SK-N-MC (cell line): ENCODE measurements around the gene ASB3.
"Not testable (repeated sequence)": the region's sequence is repeated elsewhere in the genome, so short reads cannot be mapped to it uniquely, and the experiment has no call there.

Experiments used
- DNase-seq: peaks from one replicate; pipeline ENCODE4 v3.0.0-alpha.2; 2011; ENCODE audit warnings: low read depth, low spot score
- H3K27ac ChIP-seq: fragments of 200-600 bp; sonication (generic); 2 replicates; pipeline ENCODE4 v1.5.1; 2016; ENCODE audit warnings: mixed run types
- H3K36me3 ChIP-seq: fragments of 200-600 bp; sonication (generic); 2 replicates; pipeline ENCODE4 v1.6.1; 2017; ENCODE audit warnings: antibody characterized with exemption, low read length, mixed read lengths; ENCODE audit not compliant: insufficient read depth
- H3K4me3 ChIP-seq: fragments of 200-600 bp; sonication (generic); 2 replicates; pipeline ENCODE4 v1.5.1; 2016
- H3K9ac ChIP-seq: fragments of 200-600 bp; sonication (generic); 2 replicates; pipeline ENCODE4 v1.8.0; 2017; ENCODE audit warnings: mixed run types, mixed read lengths; ENCODE audit not compliant: insufficient read length
- H3K9me3 ChIP-seq: fragments of 200-600 bp; sonication (generic); 2 replicates; pipeline ENCODE4 v1.6.1; 2017; ENCODE audit warnings: low read depth, mild to moderate bottlenecking, antibody characterized with exemption, low read length, moderate library complexity, mixed read lengths
- EZH2 ChIP-seq: fragments of 200-600 bp; sonication (generic); IDR thresholded peaks from one replicate; pipeline ENCODE4 v1.6.1; 2017; ENCODE audit warnings: antibody characterized with exemption
- FOXP2 ChIP-seq: optimal IDR thresholded peaks from 2 replicates; pipeline ENCODE3; 2011; ENCODE audit warnings: mild to moderate bottlenecking, moderate library complexity; ENCODE audit not compliant: insufficient read depth; ENCODE audit errors: extremely low read length, control extremely low read depth
- POLR2AphosphoS5 ChIP-seq: IDR thresholded peaks from 2 replicates; pipeline ENCODE4 v1.6.1; 2012; ENCODE audit warnings: mild to moderate bottlenecking, low read depth, low read length, borderline replicate concordance

Gene ASB3

GRCh38 chr2:53695575-53695974 lies 91.2 kb downstream of the ASB3 start:
- H3K27ac ChIP-seq = peak overlapping the region; percentile 32; the same call in 1 of the 2 replicates
- no peak overlapping the region for H3K9ac ChIP-seq
- no peak for DNase-seq
- H3K36me3 ChIP-seq = peaks cover 4% of the 10 kb centered on the region; the same call in 1 of the 2 replicates
- TF ChIP-seq FOXP2 = no peak
- no peak for TF ChIP-seq POLR2AphosphoS5
- H3K9me3 ChIP-seq = no peaks in the 10 kb centered on the region
- H3K4me3 ChIP-seq = no peak overlapping the region

GRCh38 chr2:53694096-53694771 lies 92.5 kb downstream of the ASB3 start:
- H3K36me3 ChIP-seq = no peaks in the 10 kb centered on the region; the same call in 1 of the 2 replicates

GRCh38 chr2:53690876-53691275 lies 95.9 kb downstream of the ASB3 start:
- H3K27ac ChIP-seq = no peak overlapping the region
- H3K4me3 ChIP-seq = no peak overlapping the region
- H3K9me3 ChIP-seq = no peaks in the 10 kb centered on the region
- no peak for DNase-seq
- no peaks in the 10 kb centered on the region; the same call in 1 of the 2 replicates for H3K36me3 ChIP-seq
- H3K9ac ChIP-seq = no peak overlapping the region
- TF ChIP-seq EZH2 (no peak), POLR2AphosphoS5 (no peak), FOXP2 (no peak)

More at GRCh38 chr2:53694096-53694771, 92.5 kb downstream of the ASB3 start:
- Histone ChIP-seq H3K27ac (peak overlapping the region; percentile 30; the same call in 1 of the 2 replicates), H3K9me3 (no peaks in the 10 kb centered on the region), H3K9ac (no peak overlapping the region), H3K4me3 (no peak overlapping the region)
- no peak for TF ChIP-seq EZH2
- TF ChIP-seq FOXP2 = no peak
- TF ChIP-seq POLR2AphosphoS5 = no peak
- DNase-seq = no peak

- H3K36me3 ChIP-seq = no peaks in the 10 kb centered on the region
- H3K27ac ChIP-seq = no peak overlapping the region
- no peak overlapping the region for H3K4me3 ChIP-seq
- no peak for DNase-seq
- H3K9ac ChIP-seq = no peak overlapping the region
- no peaks in the 10 kb centered on the region for H3K9me3 ChIP-seq
- TF ChIP-seq EZH2 (no peak), POLR2AphosphoS5 (no peak), FOXP2 (no peak)
Observed at GRCh38 chr2:53672881-53673522, 113.8 kb downstream of the ASB3 start.

GRCh38 chr2:53670331-53670730 lies 116.4 kb downstream of the ASB3 start:
- no peak for DNase-seq
- no peak overlapping the region for H3K4me3 ChIP-seq
- no peak overlapping the region for H3K27ac ChIP-seq
- TF ChIP-seq EZH2 = no peak
- TF ChIP-seq POLR2AphosphoS5 = no peak
- TF ChIP-seq FOXP2 = no peak
- H3K9me3 ChIP-seq = no peaks in the 10 kb centered on the region
- H3K9ac ChIP-seq = no peak overlapping the region
- no peaks in the 10 kb centered on the region for H3K36me3 ChIP-seq

- no peak overlapping the region for H3K9ac ChIP-seq
- no peak overlapping the region for H3K4me3 ChIP-seq
- no peak overlapping the region for H3K27ac ChIP-seq
- no peak for TF ChIP-seq FOXP2
- no peak for TF ChIP-seq POLR2AphosphoS5
- TF ChIP-seq EZH2 = no peak
- H3K36me3 ChIP-seq = no peaks in the 10 kb centered on the region
- no peak for DNase-seq
- H3K9me3 ChIP-seq = no peaks in the 10 kb centered on the region
Observed at GRCh38 chr2:53668624-53669026, 118.1 kb downstream of the ASB3 start.

GRCh38 chr2:53667130-53667529 lies 119.6 kb downstream of the ASB3 start:
- H3K27ac ChIP-seq, H3K4me3 ChIP-seq, H3K36me3 ChIP-seq, H3K9me3 ChIP-seq, H3K9ac ChIP-seq, DNase-seq: not testable (repeated sequence)

GRCh38 chr2:53660886-53661285 lies 125.9 kb downstream of the ASB3 start:
- no peak overlapping the region for H3K4me3 ChIP-seq
- TF ChIP-seq FOXP2 = no peak
- no peak for TF ChIP-seq EZH2
- no peak for TF ChIP-seq POLR2AphosphoS5
- no peak overlapping the region for H3K27ac ChIP-seq
- H3K9me3 ChIP-seq = no peaks in the 10 kb centered on the region
- DNase-seq = no peak
- no peaks in the 10 kb centered on the region for H3K36me3 ChIP-seq
- no peak overlapping the region for H3K9ac ChIP-seq

GRCh38 chr2:53658474-53658873 lies 128.3 kb downstream of the ASB3 start:
- not testable (repeated sequence) for DNase-seq, H3K36me3 ChIP-seq, H3K27ac ChIP-seq, H3K4me3 ChIP-seq, H3K9me3 ChIP-seq, H3K9ac ChIP-seq
